ENCODE data around the gene CAMK2N1. TPM values are rescaled to one million over a fixed set of nuclear protein-coding genes. Genes with fewer than 3 reads are reported as not detected.

The CAMK2N1 gene
- polyA plus RNA-seq, 1 donor from 2014 or later = 67.1 TPM

GRCh38 chr1:20463502-20463901 is 22.5 kb downstream of the CAMK2N1 start:
- no peaks in the 10 kb centered on the region for H3K9me3 ChIP-seq (ENCODE audit: low read length)
- H3K27ac ChIP-seq (ENCODE audit: low read length) = no peak overlapping the region
- no peaks in the 10 kb centered on the region for H3K79me2 ChIP-seq (replicated peaks; ENCODE audit: insufficient read depth, low read length)
- no peak overlapping the region for H3K9ac ChIP-seq (ENCODE audit: low read length)
- no peak overlapping the region for H3K4me2 ChIP-seq (ENCODE audit: low read length)
- TF ChIP-seq TAF1 (IDR thresholded peaks at IDR 0.05; ENCODE audit: low read depth) = no peak
- no peak for TF ChIP-seq SMC3 (conservative IDR thresholded peaks at IDR 0.05; ENCODE audit: poor library complexity)
- no peak for TF ChIP-seq EZH2 (IDR thresholded peaks at IDR 0.05; ENCODE audit: borderline replicate concordance, insufficient read depth, low read length, poor library complexity, severe bottlenecking)
- no peaks in the 10 kb centered on the region for H3F3A ChIP-seq (ENCODE audit: insufficient read depth, low read length, poor library complexity, severe bottlenecking)
- no peaks in the 10 kb centered on the region for H3K27me3 ChIP-seq (ENCODE audit: insufficient read depth, low read depth, low read length)
- H3K36me3 ChIP-seq (ENCODE audit: insufficient read depth, low read length) = no peaks in the 10 kb centered on the region
- H3K4me3 ChIP-seq (ENCODE audit: low read length) = no peak overlapping the region
- no peak overlapping the region for H2AFZ ChIP-seq (ENCODE audit: low read depth, low read length)
- no peaks in the 10 kb centered on the region for H4K20me1 ChIP-seq (ENCODE audit: insufficient read depth)
- H3K9me2 ChIP-seq (ENCODE audit: insufficient read depth, low read length) = no peaks in the 10 kb centered on the region

DNA sequence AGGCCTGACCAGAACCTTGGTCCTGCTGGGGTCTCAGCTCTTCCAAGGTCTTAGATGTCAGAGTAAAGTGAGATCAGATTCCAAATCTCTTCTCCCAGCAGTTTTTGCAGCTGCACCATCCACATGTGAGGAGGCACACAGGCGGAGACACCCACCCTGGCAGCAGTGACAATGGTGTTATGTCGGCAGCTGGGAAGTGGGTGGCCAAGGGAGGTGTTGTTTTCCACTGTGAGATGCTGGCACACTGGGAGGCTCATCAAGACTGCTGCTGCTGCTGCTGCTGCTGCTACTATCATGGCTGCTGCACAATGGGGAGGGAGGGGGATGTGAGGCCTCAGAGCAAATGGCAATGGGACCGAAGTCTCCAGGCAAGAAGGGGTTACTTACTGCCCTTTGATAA is 23.6 kb downstream of the CAMK2N1 start:
- Histone ChIP-seq H3K27ac (ENCODE audit: low read length) (no peak overlapping the region), H3K4me3 (ENCODE audit: low read length) (no peak overlapping the region), H3K9me2 (ENCODE audit: insufficient read depth, low read length) (no peaks in the 10 kb centered on the region), H3F3A (ENCODE audit: insufficient read depth, low read length, poor library complexity, severe bottlenecking) (no peaks in the 10 kb centered on the region), H3K27me3 (ENCODE audit: insufficient read depth, low read depth, low read length) (no peaks in the 10 kb centered on the region), H4K20me1 (ENCODE audit: insufficient read depth) (no peaks in the 10 kb centered on the region), H2AFZ (ENCODE audit: low read depth, low read length) (no peak overlapping the region), H3K36me3 (ENCODE audit: insufficient read depth, low read length) (no peaks in the 10 kb centered on the region), H3K79me2 (replicated peaks; ENCODE audit: insufficient read depth, low read length) (no peaks in the 10 kb centered on the region), H3K9me3 (ENCODE audit: low read length) (no peaks in the 10 kb centered on the region), H3K9ac (ENCODE audit: low read length) (no peak overlapping the region), H3K4me2 (ENCODE audit: low read length) (no peak overlapping the region)
- TF ChIP-seq EP300 (conservative IDR thresholded peaks at IDR 0.05; ENCODE audit: poor library complexity, severe bottlenecking) (no peak), REST (IDR thresholded peaks at IDR 0.05; ENCODE audit: borderline replicate concordance) (no peak), EZH2 (IDR thresholded peaks at IDR 0.05; ENCODE audit: borderline replicate concordance, insufficient read depth, low read length, poor library complexity, severe bottlenecking) (no peak), POLR2AphosphoS5 (IDR thresholded peaks at IDR 0.05) (no peak), SMC3 (conservative IDR thresholded peaks at IDR 0.05; ENCODE audit: poor library complexity) (no peak), TAF1 (IDR thresholded peaks at IDR 0.05; ENCODE audit: low read depth) (no peak), MXI1 (conservative IDR thresholded peaks at IDR 0.05; ENCODE audit: poor library complexity, severe bottlenecking) (no peak), RAD21 (conservative IDR thresholded peaks at IDR 0.05) (no peak)
- TF ChIP-seq, protein P1, sequence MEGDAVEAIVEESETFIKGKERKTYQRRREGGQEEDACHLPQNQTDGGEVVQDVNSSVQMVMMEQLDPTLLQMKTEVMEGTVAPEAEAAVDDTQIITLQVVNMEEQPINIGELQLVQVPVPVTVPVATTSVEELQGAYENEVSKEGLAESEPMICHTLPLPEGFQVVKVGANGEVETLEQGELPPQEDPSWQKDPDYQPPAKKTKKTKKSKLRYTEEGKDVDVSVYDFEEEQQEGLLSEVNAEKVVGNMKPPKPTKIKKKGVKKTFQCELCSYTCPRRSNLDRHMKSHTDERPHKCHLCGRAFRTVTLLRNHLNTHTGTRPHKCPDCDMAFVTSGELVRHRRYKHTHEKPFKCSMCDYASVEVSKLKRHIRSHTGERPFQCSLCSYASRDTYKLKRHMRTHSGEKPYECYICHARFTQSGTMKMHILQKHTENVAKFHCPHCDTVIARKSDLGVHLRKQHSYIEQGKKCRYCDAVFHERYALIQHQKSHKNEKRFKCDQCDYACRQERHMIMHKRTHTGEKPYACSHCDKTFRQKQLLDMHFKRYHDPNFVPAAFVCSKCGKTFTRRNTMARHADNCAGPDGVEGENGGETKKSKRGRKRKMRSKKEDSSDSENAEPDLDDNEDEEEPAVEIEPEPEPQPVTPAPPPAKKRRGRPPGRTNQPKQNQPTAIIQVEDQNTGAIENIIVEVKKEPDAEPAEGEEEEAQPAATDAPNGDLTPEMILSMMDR (IDR thresholded peaks at IDR 0.05; ENCODE audit: poor library complexity, severe bottlenecking) = no peak

- Histone ChIP-seq H3K27ac (ENCODE audit: low read length) (no peak overlapping the region), H3K9me2 (ENCODE audit: insufficient read depth, low read length) (no peaks in the 10 kb centered on the region), H2AFZ (ENCODE audit: low read depth, low read length) (no peak overlapping the region), H3K36me3 (ENCODE audit: insufficient read depth, low read length) (no peaks in the 10 kb centered on the region), H3K79me2 (replicated peaks; ENCODE audit: insufficient read depth, low read length) (no peaks in the 10 kb centered on the region), H3K27me3 (ENCODE audit: insufficient read depth, low read depth, low read length) (no peaks in the 10 kb centered on the region), H3K4me3 (ENCODE audit: low read length) (no peak overlapping the region), H3K4me2 (ENCODE audit: low read length) (no peak overlapping the region), H3K9ac (ENCODE audit: low read length) (no peak overlapping the region), H4K20me1 (ENCODE audit: insufficient read depth) (no peaks in the 10 kb centered on the region), H3F3A (ENCODE audit: insufficient read depth, low read length, poor library complexity, severe bottlenecking) (no peaks in the 10 kb centered on the region), H3K9me3 (ENCODE audit: low read length) (no peaks in the 10 kb centered on the region)
- no peak for TF ChIP-seq REST (IDR thresholded peaks at IDR 0.05; ENCODE audit: borderline replicate concordance)
- no peak for TF ChIP-seq RAD21 (conservative IDR thresholded peaks at IDR 0.05)
- TF ChIP-seq SMC3 (conservative IDR thresholded peaks at IDR 0.05; ENCODE audit: poor library complexity) = no peak
- no peak for TF ChIP-seq EP300 (conservative IDR thresholded peaks at IDR 0.05; ENCODE audit: poor library complexity, severe bottlenecking)
- TF ChIP-seq EZH2 (IDR thresholded peaks at IDR 0.05; ENCODE audit: borderline replicate concordance, insufficient read depth, low read length, poor library complexity, severe bottlenecking) = no peak
- TF ChIP-seq POLR2AphosphoS5 (IDR thresholded peaks at IDR 0.05) = no peak
- no peak for TF ChIP-seq MXI1 (conservative IDR thresholded peaks at IDR 0.05; ENCODE audit: poor library complexity, severe bottlenecking)
- no peak for TF ChIP-seq TAF1 (IDR thresholded peaks at IDR 0.05; ENCODE audit: low read depth)
- TF ChIP-seq, protein P1 (IDR thresholded peaks at IDR 0.05; ENCODE audit: poor library complexity, severe bottlenecking) = no peak
These were observed 27.3 kb downstream of the CAMK2N1 start for GRCh38 chr1:20458717-20459116.
